ENCODE data around the gene CAMSAP1. TPM values are rescaled to one million over a fixed set of nuclear protein-coding genes. Genes with fewer than 3 reads are reported as not detected.

CAMSAP1 gene
- total RNA-seq, 5 donors from 2014 or later (not counting 1 experiment from before 2014, with no cell fraction given) = 25.6 to 38.7 (median 35.6) TPM

- peaks cover 16% of the 10 kb centered on the region for H3K36me3 Mint-ChIP-seq
Measured at GRCh38 chr9:135902655-135903357, 4.5 kb downstream of the CAMSAP1 start.

DNA sequence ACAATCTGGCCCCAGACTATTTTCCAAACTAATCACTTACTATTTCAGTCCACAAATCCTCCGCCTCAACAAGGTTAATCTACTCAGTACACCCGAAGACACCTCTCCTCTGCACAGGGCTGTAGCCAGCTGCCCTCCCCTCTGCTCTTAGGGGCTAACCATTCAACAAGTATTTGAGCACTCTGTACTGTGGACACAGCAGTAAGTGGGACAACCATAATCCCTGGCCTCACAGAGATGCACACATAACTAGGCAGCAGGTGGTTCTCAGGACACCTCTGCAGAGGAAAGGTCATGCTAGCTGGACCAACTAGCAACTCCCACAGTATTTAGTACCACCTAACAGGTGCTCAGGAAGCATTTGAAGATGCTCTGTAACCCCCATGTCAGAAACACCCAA, 5.5 kb downstream of the CAMSAP1 start:
- Mint-ChIP-seq H3K4me1 (peaks cover 68 to 76% (median 70%) of the 10 kb centered on the region in 3 donors), H3K27ac (no peak overlapping the region), H3K27me3 (no peaks in the 10 kb centered on the region), H3K4me3 (no peak overlapping the region), H3K9me3 (peaks cover 0 to 5% (median 0%) of the 10 kb centered on the region in 3 donors), H3K36me3 (peaks cover 20% of the 10 kb centered on the region)
- Histone ChIP-seq H3K4me3 (ENCODE audit: control insufficient read depth in 1 of 2, extremely low read depth in 1 of 2, low read length in 1 of 2) (no peak overlapping the region), H3K36me3 (ENCODE audit: control insufficient read depth in 2 of 2, extremely low read depth in 1 of 2, insufficient read depth in 1 of 2, low read length in 1 of 2) (peaks cover 0 to 6% of the 10 kb centered on the region in 2 donors), H3K4me1 (ENCODE audit: control insufficient read depth in 1 of 2, extremely low read depth in 1 of 2, insufficient read depth in 2 of 2, low read length in 2 of 2) (peaks cover 4 to 29% of the 10 kb centered on the region in 2 experiments), H3K27ac (ENCODE audit: low read length) (no peak overlapping the region), H3K27me3 (replicated peaks in 1 of 2; ENCODE audit: control insufficient read depth in 2 of 2, extremely low read depth in 1 of 2, insufficient read depth in 2 of 2, low read length in 1 of 2) (no peaks in the 10 kb centered on the region), H3K9me3 (no peaks in the 10 kb centered on the region)
- no peak for ATAC-seq (replicated peaks in 1 of 4)
- 94% methylated on average over 2 of the region's 2 CpGs for WGBS (ENCODE audit: insufficient coverage)
- ChIA-PET CTCF (no interaction called here), POLR2A (no interaction called here)
- no peak for DNase-seq

More at GRCh38 chr9:135902655-135903357, 4.5 kb downstream of the CAMSAP1 start:
- CTCF ChIA-PET = no interaction called here
- ATAC-seq (replicated peaks in 1 of 4) (no peak), DNase-seq (no peak)
- Histone ChIP-seq H3K36me3 (ENCODE audit: control insufficient read depth in 2 of 2, extremely low read depth in 1 of 2, insufficient read depth in 1 of 2, low read length in 1 of 2) (peaks cover 0 to 6% of the 10 kb centered on the region in 2 donors), H3K9me3 (no peaks in the 10 kb centered on the region), H3K4me3 (ENCODE audit: control insufficient read depth in 1 of 2, extremely low read depth in 1 of 2, low read length in 1 of 2) (no peak overlapping the region), H3K27me3 (replicated peaks in 1 of 2; ENCODE audit: control insufficient read depth in 2 of 2, extremely low read depth in 1 of 2, insufficient read depth in 2 of 2, low read length in 1 of 2) (no peaks in the 10 kb centered on the region), H3K4me1 (ENCODE audit: control insufficient read depth in 1 of 2, extremely low read depth in 1 of 2, insufficient read depth in 2 of 2, low read length in 2 of 2) (peaks cover 4 to 29% of the 10 kb centered on the region in 2 experiments), H3K27ac (ENCODE audit: low read length) (no peak overlapping the region)
- peaks cover 60 to 70% (median 63%) of the 10 kb centered on the region in 3 donors for H3K4me1 Mint-ChIP-seq
- H3K27me3 Mint-ChIP-seq = no peaks in the 10 kb centered on the region
- H3K27ac Mint-ChIP-seq = no peak overlapping the region
- H3K4me3 Mint-ChIP-seq = no peak overlapping the region
- peaks cover 0 to 5% (median 0%) of the 10 kb centered on the region in 3 donors for H3K9me3 Mint-ChIP-seq
- POLR2A ChIA-PET = no interaction called here
- WGBS (ENCODE audit: insufficient coverage) = 99% methylated on average over 10 of the region's 12 CpGs

DNA sequence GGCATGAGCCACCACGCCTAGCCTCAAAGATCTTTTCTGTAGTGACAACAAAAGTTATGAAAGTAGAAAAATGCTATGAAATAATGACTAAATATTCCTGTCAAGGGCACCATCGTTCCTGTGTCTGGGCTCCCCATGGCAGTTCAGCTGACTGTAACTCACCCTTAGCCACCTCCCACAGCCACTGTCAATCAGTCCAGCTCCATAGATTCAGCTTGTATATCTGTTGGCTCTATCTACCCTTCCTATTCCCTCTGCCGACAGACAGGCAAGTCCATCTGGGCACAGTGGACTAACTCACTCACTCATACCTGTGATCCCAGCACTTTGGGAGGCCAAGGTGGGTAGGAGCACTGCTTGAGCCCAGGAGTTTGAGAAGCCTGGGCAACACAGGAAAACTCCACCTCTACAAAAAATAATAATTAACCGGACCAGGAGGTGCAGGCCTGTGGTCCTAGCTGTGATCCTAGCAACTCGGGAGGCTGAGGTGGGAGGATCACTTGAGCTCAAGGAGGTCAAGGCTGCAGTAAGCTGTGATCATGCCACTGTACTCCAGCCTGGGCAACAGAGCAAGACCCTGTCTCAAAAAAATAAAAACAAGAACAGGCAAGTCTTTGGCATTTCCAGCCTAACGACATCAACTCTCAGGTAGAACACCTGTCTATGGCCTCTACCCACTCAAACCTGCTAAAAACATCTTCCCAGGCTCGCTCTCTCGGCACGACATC, 6.2 kb downstream of the CAMSAP1 start:
- Histone ChIP-seq H3K36me3 (ENCODE audit: control insufficient read depth in 2 of 2, extremely low read depth in 1 of 2, insufficient read depth in 1 of 2, low read length in 1 of 2) (peaks cover 0 to 6% of the 10 kb centered on the region in 2 donors), H3K27ac (ENCODE audit: low read length) (no peak overlapping the region), H3K27me3 (replicated peaks in 1 of 2; ENCODE audit: control insufficient read depth in 2 of 2, extremely low read depth in 1 of 2, insufficient read depth in 2 of 2, low read length in 1 of 2) (no peaks in the 10 kb centered on the region), H3K4me3 (ENCODE audit: control insufficient read depth in 1 of 2, extremely low read depth in 1 of 2, low read length in 1 of 2) (no peak overlapping the region), H3K4me1 (ENCODE audit: control insufficient read depth in 1 of 2, extremely low read depth in 1 of 2, insufficient read depth in 2 of 2, low read length in 2 of 2) (peaks cover 3 to 27% of the 10 kb centered on the region in 2 experiments), H3K9me3 (no peaks in the 10 kb centered on the region)
- Mint-ChIP-seq H3K4me3 (no peak overlapping the region), H3K27ac (no peak overlapping the region), H3K27me3 (no peaks in the 10 kb centered on the region), H3K36me3 (peaks cover 20% of the 10 kb centered on the region), H3K9me3 (peaks cover 0 to 5% (median 0%) of the 10 kb centered on the region in 3 donors), H3K4me1 (peaks cover 73 to 81% (median 73%) of the 10 kb centered on the region in 3 donors)
- ATAC-seq (replicated peaks in 1 of 4) (no peak), DNase-seq (no peak)
- 95% methylated on average over 6 of the region's 9 CpGs for WGBS (ENCODE audit: insufficient coverage)
- CTCF ChIA-PET = no interaction called here
- POLR2A ChIA-PET = no interaction called here

- WGBS (ENCODE audit: insufficient coverage) = 70% methylated on average over 4 of the region's 11 CpGs
- Histone ChIP-seq H3K4me1 (ENCODE audit: control insufficient read depth in 1 of 2, extremely low read depth in 1 of 2, insufficient read depth in 2 of 2, low read length in 2 of 2) (peaks cover 0 to 17% of the 10 kb centered on the region in 2 experiments), H3K4me3 (ENCODE audit: control insufficient read depth in 1 of 2, extremely low read depth in 1 of 2, low read length in 1 of 2) (no peak overlapping the region), H3K36me3 (ENCODE audit: control insufficient read depth in 2 of 2, extremely low read depth in 1 of 2, insufficient read depth in 1 of 2, low read length in 1 of 2) (peaks cover 0 to 6% of the 10 kb centered on the region in 2 donors), H3K9me3 (no peaks in the 10 kb centered on the region), H3K27me3 (replicated peaks in 1 of 2; ENCODE audit: control insufficient read depth in 2 of 2, extremely low read depth in 1 of 2, insufficient read depth in 2 of 2, low read length in 1 of 2) (no peaks in the 10 kb centered on the region), H3K27ac (ENCODE audit: low read length) (no peak overlapping the region)
- no peak for DNase-seq
- ChIA-PET POLR2A (no interaction called here), CTCF (no interaction called here)
- H3K36me3 Mint-ChIP-seq = peaks cover 24% of the 10 kb centered on the region
- ATAC-seq (replicated peaks in 1 of 4) = peak in 1 of 4 experiments; percentile 39
- peaks cover 72 to 82% (median 81%) of the 10 kb centered on the region in 3 donors for H3K4me1 Mint-ChIP-seq
- H3K27me3 Mint-ChIP-seq = no peaks in the 10 kb centered on the region
- H3K27ac Mint-ChIP-seq = peak overlapping the region; percentile 17 to 71
- peak overlapping the region in 1 of 3 donors; percentile 36 for H3K4me3 Mint-ChIP-seq
- peaks cover 0 to 5% (median 0%) of the 10 kb centered on the region in 3 donors for H3K9me3 Mint-ChIP-seq
Measured at GRCh38 chr9:135898634-135899407, 8.5 kb downstream of the CAMSAP1 start.

- peaks cover 0 to 6% of the 10 kb centered on the region in 2 donors for H3K36me3 ChIP-seq (ENCODE audit: control insufficient read depth in 2 of 2, extremely low read depth in 1 of 2, insufficient read depth in 1 of 2, low read length in 1 of 2)
- peaks cover 20% of the 10 kb centered on the region for H3K36me3 Mint-ChIP-seq
- peaks cover 0 to 19% of the 10 kb centered on the region in 2 experiments for H3K4me1 ChIP-seq (ENCODE audit: control insufficient read depth in 1 of 2, extremely low read depth in 1 of 2, insufficient read depth in 2 of 2, low read length in 2 of 2)
- peaks cover 79 to 85% (median 81%) of the 10 kb centered on the region in 3 donors for H3K4me1 Mint-ChIP-seq
- WGBS (ENCODE audit: insufficient coverage) = no CpG with 5 or more reads among the region's 2 CpGs
- H3K4me3 Mint-ChIP-seq = no peak overlapping the region
- DNase-seq (no peak), ATAC-seq (replicated peaks in 1 of 4) (no peak)
- no peaks in the 10 kb centered on the region for H3K9me3 ChIP-seq
- H3K9me3 Mint-ChIP-seq = peaks cover 0 to 5% (median 0%) of the 10 kb centered on the region in 3 donors
- H3K27ac Mint-ChIP-seq = no peak overlapping the region
- H3K27me3 ChIP-seq (replicated peaks in 1 of 2; ENCODE audit: control insufficient read depth in 2 of 2, extremely low read depth in 1 of 2, insufficient read depth in 2 of 2, low read length in 1 of 2) = no peaks in the 10 kb centered on the region
- H3K27ac ChIP-seq (ENCODE audit: low read length) = no peak overlapping the region
- H3K27me3 Mint-ChIP-seq = no peaks in the 10 kb centered on the region
- CTCF ChIA-PET = no interaction called here
- POLR2A ChIA-PET = interaction anchor here in 1 of 2 donors (0.6 kb wide), 1 partner anchor 69 kb away, joined by 3 read pairs; no protein-coding TSS in a partner anchor
- no peak overlapping the region for H3K4me3 ChIP-seq (ENCODE audit: control insufficient read depth in 1 of 2, extremely low read depth in 1 of 2, low read length in 1 of 2)
Measured at GRCh38 chr9:135896626-135897025, 10.7 kb downstream of the CAMSAP1 start.

- POLR2A ChIA-PET = no interaction called here
- H3K4me1 ChIP-seq (ENCODE audit: control insufficient read depth in 1 of 2, extremely low read depth in 1 of 2, insufficient read depth in 2 of 2, low read length in 2 of 2) = peaks cover 0 to 20% of the 10 kb centered on the region in 2 experiments
- H3K9me3 ChIP-seq = no peaks in the 10 kb centered on the region
- ATAC-seq (replicated peaks in 1 of 4) (no peak), DNase-seq (no peak)
- Mint-ChIP-seq H3K27ac (no peak overlapping the region), H3K9me3 (peaks cover 0 to 5% (median 0%) of the 10 kb centered on the region in 3 donors), H3K4me3 (no peak overlapping the region), H3K4me1 (peaks cover 78 to 84% (median 82%) of the 10 kb centered on the region in 3 donors), H3K27me3 (no peaks in the 10 kb centered on the region), H3K36me3 (peaks cover 19% of the 10 kb centered on the region)
- no peaks in the 10 kb centered on the region for H3K27me3 ChIP-seq (replicated peaks in 1 of 2; ENCODE audit: control insufficient read depth in 2 of 2, extremely low read depth in 1 of 2, insufficient read depth in 2 of 2, low read length in 1 of 2)
- H3K4me3 ChIP-seq (ENCODE audit: control insufficient read depth in 1 of 2, extremely low read depth in 1 of 2, low read length in 1 of 2) = no peak overlapping the region
- WGBS (ENCODE audit: insufficient coverage) = no CpG with 5 or more reads among the region's 3 CpGs
- H3K36me3 ChIP-seq (ENCODE audit: control insufficient read depth in 2 of 2, extremely low read depth in 1 of 2, insufficient read depth in 1 of 2, low read length in 1 of 2) = peaks cover 0 to 2% of the 10 kb centered on the region in 2 donors
- H3K27ac ChIP-seq (ENCODE audit: low read length) = no peak overlapping the region
- CTCF ChIA-PET = no interaction called here
Measured at GRCh38 chr9:135896205-135896604, 11.1 kb downstream of the CAMSAP1 start.
